ENCODE data around the gene ASAP2.

Gene ASAP2

GRCh38 chr2:9419541-9419940 lies 212.9 kb downstream of the ASAP2 start:
- peaks cover 11 to 30% of the 10 kb centered on the region in 2 donors for H3K4me1 ChIP-seq (ENCODE audit: control insufficient read depth in 1 of 2, insufficient read depth in 2 of 2, low read length in 2 of 2)
- peaks cover 0 to 7% of the 10 kb centered on the region in 2 donors for H3K36me3 ChIP-seq (ENCODE audit: control insufficient read depth in 1 of 2, insufficient read depth in 2 of 2, low read length in 2 of 2)
- no peaks in the 10 kb centered on the region for H3K27me3 ChIP-seq (ENCODE audit: low read depth, low read length)
- no peak overlapping the region for H3K4me3 ChIP-seq (ENCODE audit: low read depth in 1 of 2, low read length in 2 of 2)
- no peaks in the 10 kb centered on the region for H3K9me3 ChIP-seq (ENCODE audit: control insufficient read depth in 1 of 2, low read length in 2 of 2)
- no peak overlapping the region for H3K27ac ChIP-seq (ENCODE audit: low read length)

- no peak overlapping the region for H3K4me3 ChIP-seq (ENCODE audit: low read depth in 1 of 2, low read length in 2 of 2)
- H3K9me3 ChIP-seq (ENCODE audit: control insufficient read depth in 1 of 2, low read length in 2 of 2) = no peaks in the 10 kb centered on the region
- H3K27ac ChIP-seq (ENCODE audit: low read length) = no peak overlapping the region
- H3K36me3 ChIP-seq (ENCODE audit: control insufficient read depth in 1 of 2, insufficient read depth in 2 of 2, low read length in 2 of 2) = peaks cover 0 to 7% of the 10 kb centered on the region in 2 donors
- peaks cover 11 to 34% of the 10 kb centered on the region in 2 donors for H3K4me1 ChIP-seq (ENCODE audit: control insufficient read depth in 1 of 2, insufficient read depth in 2 of 2, low read length in 2 of 2)
- H3K27me3 ChIP-seq (ENCODE audit: low read depth, low read length) = no peaks in the 10 kb centered on the region
Measured at GRCh38 chr2:9420495-9420894, 213.9 kb downstream of the ASAP2 start.

GRCh38 chr2:9422321-9423099 lies 215.9 kb downstream of the ASAP2 start:
- H3K36me3 ChIP-seq (ENCODE audit: control insufficient read depth in 1 of 2, insufficient read depth in 2 of 2, low read length in 2 of 2) = peaks cover 0 to 5% of the 10 kb centered on the region in 2 donors
- peak overlapping the region; percentile 86 for H3K27ac ChIP-seq (ENCODE audit: low read length)
- H3K27me3 ChIP-seq (ENCODE audit: low read depth, low read length) = no peaks in the 10 kb centered on the region
- H3K4me1 ChIP-seq (ENCODE audit: control insufficient read depth in 1 of 2, insufficient read depth in 2 of 2, low read length in 2 of 2) = peaks cover 11 to 34% of the 10 kb centered on the region in 2 donors
- peak overlapping the region; percentile 82 to 88 for H3K4me3 ChIP-seq (ENCODE audit: low read depth in 1 of 2, low read length in 2 of 2)
- H3K9me3 ChIP-seq (ENCODE audit: control insufficient read depth in 1 of 2, low read length in 2 of 2) = no peaks in the 10 kb centered on the region

GRCh38 chr2:9423100-9423921 lies 216.7 kb downstream of the ASAP2 start, which contains the start of the genes CPSF3 and ITGB1BP1:
Gene CPSF3 (plus strand): TSS chr2:9423654. CDS start chr2:9423774, 120 bp downstream.
Gene ITGB1BP1 (minus strand): TSS chr2:9423528. CDS start chr2:9418697, 4,831 bp downstream.
- H3K9me3 ChIP-seq (ENCODE audit: control insufficient read depth in 1 of 2, low read length in 2 of 2) = no peaks in the 10 kb centered on the region
- H3K36me3 ChIP-seq (ENCODE audit: control insufficient read depth in 1 of 2, insufficient read depth in 2 of 2, low read length in 2 of 2) = no peaks in the 10 kb centered on the region
- H3K27ac ChIP-seq (ENCODE audit: low read length) = peak within 1 kb of the TSS; percentile 86
- peak within 1 kb of the TSS; percentile 82 to 88 for H3K4me3 ChIP-seq (ENCODE audit: low read depth in 1 of 2, low read length in 2 of 2)
- H3K27me3 ChIP-seq (ENCODE audit: low read depth, low read length) = no peaks in the 10 kb centered on the region
- peaks cover 11 to 34% of the 10 kb centered on the region in 2 donors for H3K4me1 ChIP-seq (ENCODE audit: control insufficient read depth in 1 of 2, insufficient read depth in 2 of 2, low read length in 2 of 2)

GRCh38 chr2:9423922-9424272 lies 217.3 kb downstream of the ASAP2 start:
- Histone ChIP-seq H3K4me1 (ENCODE audit: control insufficient read depth in 1 of 2, insufficient read depth in 2 of 2, low read length in 2 of 2) (peaks cover 11 to 34% of the 10 kb centered on the region in 2 donors), H3K9me3 (ENCODE audit: control insufficient read depth in 1 of 2, low read length in 2 of 2) (no peaks in the 10 kb centered on the region), H3K27me3 (ENCODE audit: low read depth, low read length) (no peaks in the 10 kb centered on the region), H3K36me3 (ENCODE audit: control insufficient read depth in 1 of 2, insufficient read depth in 2 of 2, low read length in 2 of 2) (peaks cover 0 to 2% of the 10 kb centered on the region in 2 donors), H3K4me3 (ENCODE audit: low read depth in 1 of 2, low read length in 2 of 2) (peak overlapping the region; percentile 82 to 88), H3K27ac (ENCODE audit: low read length) (peak overlapping the region; percentile 86)

GRCh38 chr2:9424447-9425164 lies 218.0 kb downstream of the ASAP2 start:
- Histone ChIP-seq H3K27ac (ENCODE audit: low read length) (peak overlapping the region; percentile 86), H3K4me3 (ENCODE audit: low read depth in 1 of 2, low read length in 2 of 2) (peak overlapping the region; percentile 82 to 88), H3K27me3 (ENCODE audit: low read depth, low read length) (no peaks in the 10 kb centered on the region), H3K4me1 (ENCODE audit: control insufficient read depth in 1 of 2, insufficient read depth in 2 of 2, low read length in 2 of 2) (peaks cover 11 to 34% of the 10 kb centered on the region in 2 donors), H3K36me3 (ENCODE audit: control insufficient read depth in 1 of 2, insufficient read depth in 2 of 2, low read length in 2 of 2) (peaks cover under 1 to 7% of the 10 kb centered on the region in 2 donors), H3K9me3 (ENCODE audit: control insufficient read depth in 1 of 2, low read length in 2 of 2) (no peaks in the 10 kb centered on the region)

GRCh38 chr2:9428965-9429577 lies 222.5 kb downstream of the ASAP2 start:
- no peak overlapping the region for H3K4me3 ChIP-seq (ENCODE audit: low read depth in 1 of 2, low read length in 2 of 2)
- H3K36me3 ChIP-seq (ENCODE audit: control insufficient read depth in 1 of 2, insufficient read depth in 2 of 2, low read length in 2 of 2) = peaks cover 32 to 47% of the 10 kb centered on the region in 2 donors
- no peak overlapping the region for H3K27ac ChIP-seq (ENCODE audit: low read length)
- no peaks in the 10 kb centered on the region for H3K9me3 ChIP-seq (ENCODE audit: control insufficient read depth in 1 of 2, low read length in 2 of 2)
- H3K27me3 ChIP-seq (ENCODE audit: low read depth, low read length) = no peaks in the 10 kb centered on the region
- H3K4me1 ChIP-seq (ENCODE audit: control insufficient read depth in 1 of 2, insufficient read depth in 2 of 2, low read length in 2 of 2) = peaks cover 4 to 9% of the 10 kb centered on the region in 2 donors

GRCh38 chr2:9430316-9431293 lies 224.0 kb downstream of the ASAP2 start:
- Histone ChIP-seq H3K27ac (ENCODE audit: low read length) (no peak overlapping the region), H3K36me3 (ENCODE audit: control insufficient read depth in 1 of 2, insufficient read depth in 2 of 2, low read length in 2 of 2) (peaks cover 37 to 58% of the 10 kb centered on the region in 2 donors), H3K4me3 (ENCODE audit: low read depth in 1 of 2, low read length in 2 of 2) (no peak overlapping the region), H3K9me3 (ENCODE audit: control insufficient read depth in 1 of 2, low read length in 2 of 2) (no peaks in the 10 kb centered on the region), H3K4me1 (ENCODE audit: control insufficient read depth in 1 of 2, insufficient read depth in 2 of 2, low read length in 2 of 2) (no peaks in the 10 kb centered on the region), H3K27me3 (ENCODE audit: low read depth, low read length) (no peaks in the 10 kb centered on the region)

GRCh38 chr2:9434489-9434888 lies 227.9 kb downstream of the ASAP2 start:
- peaks cover 43 to 73% of the 10 kb centered on the region in 2 donors for H3K36me3 ChIP-seq (ENCODE audit: control insufficient read depth in 1 of 2, insufficient read depth in 2 of 2, low read length in 2 of 2)
- H3K27me3 ChIP-seq (ENCODE audit: low read depth, low read length) = no peaks in the 10 kb centered on the region
- no peaks in the 10 kb centered on the region for H3K4me1 ChIP-seq (ENCODE audit: control insufficient read depth in 1 of 2, insufficient read depth in 2 of 2, low read length in 2 of 2)
- no peak overlapping the region for H3K27ac ChIP-seq (ENCODE audit: low read length)
- no peak overlapping the region for H3K4me3 ChIP-seq (ENCODE audit: low read depth in 1 of 2, low read length in 2 of 2)
- H3K9me3 ChIP-seq (ENCODE audit: control insufficient read depth in 1 of 2, low read length in 2 of 2) = no peaks in the 10 kb centered on the region

- no peaks in the 10 kb centered on the region for H3K4me1 ChIP-seq (ENCODE audit: control insufficient read depth in 1 of 2, insufficient read depth in 2 of 2, low read length in 2 of 2)
- no peak overlapping the region for H3K27ac ChIP-seq (ENCODE audit: low read length)
- no peaks in the 10 kb centered on the region for H3K9me3 ChIP-seq (ENCODE audit: control insufficient read depth in 1 of 2, low read length in 2 of 2)
- no peaks in the 10 kb centered on the region for H3K27me3 ChIP-seq (ENCODE audit: low read depth, low read length)
- peaks cover 30 to 48% of the 10 kb centered on the region in 2 donors for H3K36me3 ChIP-seq (ENCODE audit: control insufficient read depth in 1 of 2, insufficient read depth in 2 of 2, low read length in 2 of 2)
- H3K4me3 ChIP-seq (ENCODE audit: low read depth in 1 of 2, low read length in 2 of 2) = no peak overlapping the region
Measured at GRCh38 chr2:9439536-9439935, 232.9 kb downstream of the ASAP2 start.
